Measurements from ENCODE around the gene CDH6. TPM values are rescaled to one million over a fixed set of nuclear protein-coding genes. Genes with fewer than 3 reads are reported as not detected.

The CDH6 gene
- total RNA-seq, 1 donor from 2014 or later: 17.9 TPM

DNA sequence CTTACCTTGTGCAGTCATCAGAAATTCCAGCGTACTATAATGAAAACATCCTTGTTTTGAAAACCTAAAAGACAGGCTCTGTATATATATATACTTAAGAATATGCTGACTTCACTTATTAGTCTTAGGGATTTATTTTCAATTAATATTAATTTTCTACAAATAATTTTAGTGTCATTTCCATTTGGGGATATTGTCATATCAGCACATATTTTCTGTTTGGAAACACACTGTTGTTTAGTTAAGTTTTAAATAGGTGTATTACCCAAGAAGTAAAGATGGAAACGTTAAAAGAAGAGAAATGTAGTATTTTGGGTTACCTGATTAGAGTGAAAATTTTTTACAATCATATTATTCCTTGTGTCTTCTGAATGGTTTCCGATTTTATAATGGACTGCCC lies 131.4 kb downstream of the CDH6 start:
- TF ChIP-seq EZH2 (IDR thresholded peaks at IDR 0.05) (no peak), EZH2phosphoT487 (IDR thresholded peaks at IDR 0.05) (no peak)
- Histone ChIP-seq H3K4me2 (no peak overlapping the region), H3K9ac (no peak overlapping the region), H3F3A (ENCODE audit: low read depth) (no peaks in the 10 kb centered on the region), H3K27ac (no peak overlapping the region), H3K36me3 (no peaks in the 10 kb centered on the region), H3K4me3 (no peak overlapping the region), H3K27me3 (no peaks in the 10 kb centered on the region), H3K9me3 (ENCODE audit: low read depth) (no peaks in the 10 kb centered on the region), H4K20me1 (ENCODE audit: low read depth) (no peaks in the 10 kb centered on the region), H3K79me2 (ENCODE audit: low read depth) (no peaks in the 10 kb centered on the region), H3K4me1 (peaks cover 17% of the 10 kb centered on the region), H2AFZ (replicated peaks) (no peak overlapping the region)
- no peak overlapping the region for H3K27ac Mint-ChIP-seq
- peaks cover 24% of the 10 kb centered on the region for H3K36me3 Mint-ChIP-seq
- DNase-seq (ENCODE audit: low spot score): no peak
- peaks cover 8% of the 10 kb centered on the region for H3K4me1 Mint-ChIP-seq
- no peak overlapping the region for H3K4me3 Mint-ChIP-seq
- H3K9me3 Mint-ChIP-seq: no peaks in the 10 kb centered on the region
- no peaks in the 10 kb centered on the region for H3K27me3 Mint-ChIP-seq (ENCODE audit: insufficient read depth, low read depth)

DNA sequence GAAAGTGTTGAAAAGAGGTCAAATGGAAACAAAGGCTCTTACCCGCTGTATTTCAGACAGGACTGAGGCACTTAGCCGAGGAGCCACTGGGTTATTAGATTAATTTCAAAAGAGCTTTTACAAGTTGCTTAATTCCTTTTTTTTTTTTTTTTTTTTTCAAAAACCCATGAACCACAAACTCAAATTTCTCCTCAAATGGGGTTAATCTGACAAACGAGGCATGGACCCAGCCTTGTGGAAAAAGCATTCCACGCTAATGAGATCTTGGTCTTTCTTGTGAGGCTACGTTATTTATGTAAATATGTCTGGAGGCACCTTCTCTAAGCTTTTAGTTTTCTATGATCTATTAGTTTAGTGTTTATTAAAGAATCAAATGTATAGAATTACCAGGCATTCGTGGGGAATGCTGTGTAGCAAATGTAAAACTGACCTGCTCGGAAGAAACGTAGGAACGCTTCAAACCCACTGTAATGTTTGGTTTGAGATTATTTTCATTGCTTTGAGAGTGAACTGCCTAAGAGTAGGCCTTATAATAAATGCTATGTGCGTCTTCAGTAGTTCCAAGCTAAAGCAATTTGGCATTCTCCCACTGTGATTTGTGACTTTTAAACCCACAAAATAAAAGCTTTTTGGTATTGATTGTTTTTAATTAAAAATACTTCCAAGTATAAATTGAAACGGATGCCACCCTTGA lies 134.7 kb downstream of the CDH6 start:
- no peaks in the 10 kb centered on the region for H3K27me3 Mint-ChIP-seq (ENCODE audit: insufficient read depth, low read depth)
- H3K4me3 Mint-ChIP-seq: no peak overlapping the region
- no peak overlapping the region for H3K27ac Mint-ChIP-seq
- Histone ChIP-seq H3K79me2 (ENCODE audit: low read depth) (no peaks in the 10 kb centered on the region), H3K27ac (no peak overlapping the region), H4K20me1 (ENCODE audit: low read depth) (no peaks in the 10 kb centered on the region), H3K4me3 (no peak overlapping the region), H3K27me3 (no peaks in the 10 kb centered on the region), H3K4me2 (peak overlapping the region; percentile 24), H3K9ac (no peak overlapping the region), H2AFZ (replicated peaks) (peak overlapping the region; percentile 7), H3K9me3 (ENCODE audit: low read depth) (no peaks in the 10 kb centered on the region), H3K36me3 (no peaks in the 10 kb centered on the region), H3F3A (ENCODE audit: low read depth) (no peaks in the 10 kb centered on the region), H3K4me1 (peaks cover 23% of the 10 kb centered on the region)
- TF ChIP-seq EZH2 (IDR thresholded peaks at IDR 0.05) (no peak), CTCF (IDR thresholded peaks at IDR 0.05) (no peak), EZH2phosphoT487 (IDR thresholded peaks at IDR 0.05) (no peak)
- H3K36me3 Mint-ChIP-seq: peaks cover 13% of the 10 kb centered on the region
- DNase-seq (ENCODE audit: low spot score): no peak
- H3K4me1 Mint-ChIP-seq: peaks cover 8% of the 10 kb centered on the region
- no peaks in the 10 kb centered on the region for H3K9me3 Mint-ChIP-seq

DNA sequence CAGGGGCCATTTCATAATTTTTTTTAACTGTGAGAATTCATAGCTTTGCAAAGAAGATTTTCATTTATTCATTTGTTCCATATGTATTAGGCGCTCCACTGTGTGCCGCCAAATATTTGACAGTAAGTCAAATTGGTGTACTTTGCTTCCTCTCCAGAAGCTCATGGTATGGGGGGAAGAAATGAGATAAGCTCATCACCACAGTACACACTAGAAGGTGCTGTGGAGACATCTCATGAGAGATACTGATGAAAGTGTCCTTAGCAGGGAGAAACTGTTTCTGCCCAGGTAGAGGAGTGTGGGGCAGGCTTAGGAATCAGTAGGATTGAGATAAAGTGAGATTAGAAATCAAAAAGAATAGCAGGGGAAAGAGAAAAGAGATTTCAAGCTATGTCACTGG lies 136.2 kb downstream of the CDH6 start:
- Histone ChIP-seq H3F3A (ENCODE audit: low read depth) (no peaks in the 10 kb centered on the region), H3K36me3 (no peaks in the 10 kb centered on the region), H3K27ac (no peak overlapping the region), H3K4me1 (peaks cover 32% of the 10 kb centered on the region), H3K9me3 (ENCODE audit: low read depth) (no peaks in the 10 kb centered on the region), H3K9ac (no peak overlapping the region), H3K27me3 (no peaks in the 10 kb centered on the region), H2AFZ (replicated peaks) (no peak overlapping the region), H3K79me2 (ENCODE audit: low read depth) (no peaks in the 10 kb centered on the region), H4K20me1 (ENCODE audit: low read depth) (no peaks in the 10 kb centered on the region), H3K4me2 (no peak overlapping the region), H3K4me3 (no peak overlapping the region)
- peaks cover 6% of the 10 kb centered on the region for H3K36me3 Mint-ChIP-seq
- no peak for TF ChIP-seq EZH2phosphoT487 (IDR thresholded peaks at IDR 0.05)
- TF ChIP-seq CTCF (IDR thresholded peaks at IDR 0.05): peak; percentile 8
- TF ChIP-seq EZH2 (IDR thresholded peaks at IDR 0.05): no peak
- no peaks in the 10 kb centered on the region for H3K9me3 Mint-ChIP-seq
- no peaks in the 10 kb centered on the region for H3K27me3 Mint-ChIP-seq (ENCODE audit: insufficient read depth, low read depth)
- no peak overlapping the region for H3K4me3 Mint-ChIP-seq
- no peak for DNase-seq (ENCODE audit: low spot score)
- peaks cover 12% of the 10 kb centered on the region for H3K4me1 Mint-ChIP-seq
- no peak overlapping the region for H3K27ac Mint-ChIP-seq

DNA sequence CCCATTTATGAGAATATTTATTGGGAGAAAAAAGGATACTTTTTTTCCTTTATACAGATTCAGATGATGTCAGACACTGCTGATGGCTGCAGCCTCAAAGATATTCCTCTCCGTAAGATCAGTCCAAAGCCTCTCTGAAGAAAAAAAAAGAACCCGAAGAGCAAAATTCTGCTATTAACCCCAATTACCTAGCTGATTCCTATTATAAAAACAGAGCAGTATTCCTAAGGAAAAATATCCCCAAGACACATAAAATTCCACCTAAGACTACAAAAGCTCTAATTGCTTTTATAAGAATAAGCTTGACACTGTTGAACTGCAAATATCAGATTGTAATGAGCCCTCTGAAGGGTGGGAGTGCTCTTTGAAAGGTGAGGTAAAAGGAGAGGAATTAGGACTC lies 138.7 kb downstream of the CDH6 start:
- no peak overlapping the region for H3K9ac ChIP-seq
- H3K4me3 ChIP-seq: no peak overlapping the region
- H3K9me3 ChIP-seq (ENCODE audit: low read depth): no peaks in the 10 kb centered on the region
- TF ChIP-seq EZH2 (IDR thresholded peaks at IDR 0.05) (no peak), CTCF (IDR thresholded peaks at IDR 0.05) (no peak), EZH2phosphoT487 (IDR thresholded peaks at IDR 0.05) (no peak)
- H3K27ac Mint-ChIP-seq: no peak overlapping the region
- no peaks in the 10 kb centered on the region for H3K36me3 Mint-ChIP-seq
- peaks cover 12% of the 10 kb centered on the region for H3K4me1 Mint-ChIP-seq
- H3K27me3 Mint-ChIP-seq (ENCODE audit: insufficient read depth, low read depth): no peaks in the 10 kb centered on the region
- no peak overlapping the region for H3K27ac ChIP-seq
- H3K27me3 ChIP-seq: no peaks in the 10 kb centered on the region
- H3K36me3 ChIP-seq: no peaks in the 10 kb centered on the region
- H3F3A ChIP-seq (ENCODE audit: low read depth): peaks cover 12% of the 10 kb centered on the region
- no peak for DNase-seq (ENCODE audit: low spot score)
- no peak overlapping the region for H3K4me3 Mint-ChIP-seq
- H4K20me1 ChIP-seq (ENCODE audit: low read depth): no peaks in the 10 kb centered on the region
- peak overlapping the region; percentile 40 for H2AFZ ChIP-seq (replicated peaks)
- H3K4me2 ChIP-seq: no peak overlapping the region
- H3K9me3 Mint-ChIP-seq: no peaks in the 10 kb centered on the region
- peaks cover 42% of the 10 kb centered on the region for H3K4me1 ChIP-seq
- no peaks in the 10 kb centered on the region for H3K79me2 ChIP-seq (ENCODE audit: low read depth)
